ENCODE results near the gene SMARCB1.

Gene SMARCB1

GRCh38 chr22:23823331-23823791 lies 36.6 kb downstream of the SMARCB1 start:
- no peak for TF ChIP-seq CTCF (conservative IDR thresholded peaks at IDR 0.05)
- H3K27ac ChIP-seq, result no peak overlapping the region

GRCh38 chr22:23824476-23825245 lies 37.9 kb downstream of the SMARCB1 start:
- TF ChIP-seq CTCF (conservative IDR thresholded peaks at IDR 0.05), result no peak
- H3K27ac ChIP-seq, result no peak overlapping the region

GRCh38 chr22:23825246-23825905 lies 38.6 kb downstream of the SMARCB1 start:
- no peak for TF ChIP-seq CTCF (conservative IDR thresholded peaks at IDR 0.05)
- no peak overlapping the region for H3K27ac ChIP-seq

GRCh38 chr22:23826510-23827350 lies 40.0 kb downstream of the SMARCB1 start:
- no peak overlapping the region for H3K27ac ChIP-seq
- no peak for TF ChIP-seq CTCF (conservative IDR thresholded peaks at IDR 0.05)

- no peak overlapping the region for H3K27ac ChIP-seq
- TF ChIP-seq CTCF (conservative IDR thresholded peaks at IDR 0.05), result no peak
Observed at GRCh38 chr22:23827351-23827995, 40.7 kb downstream of the SMARCB1 start.

- H3K27ac ChIP-seq, result no peak overlapping the region
- TF ChIP-seq CTCF (conservative IDR thresholded peaks at IDR 0.05), result no peak
Observed at GRCh38 chr22:23828800-23829680, 42.3 kb downstream of the SMARCB1 start.

Measured in VCaP (cell line).